ENCODE results near the gene PRR27.

PRR27 gene

GRCh38 chr4:70153937-70154336 lies at the start of gene PRR27:
Gene PRR27, plus strand, starts transcription at chr4:70154237. Its CDS starts 139 bp downstream, at chr4:70154376.
- no peak for DNase-seq

- no peak for DNase-seq
Observed at GRCh38 chr4:70110917-70111316, 43.1 kb upstream of the PRR27 start.

GRCh38 chr4:70113656-70114055 lies 40.4 kb upstream of the PRR27 start:
- no peak for DNase-seq

- DNase-seq: no peak
Observed at GRCh38 chr4:70114096-70114495, 39.9 kb upstream of the PRR27 start.

- no peak for DNase-seq
Observed at GRCh38 chr4:70120323-70120722, 33.7 kb upstream of the PRR27 start.

GRCh38 chr4:70133473-70133872 lies 20.6 kb upstream of the PRR27 start:
- no peak for DNase-seq

- DNase-seq: no peak
Observed at GRCh38 chr4:70138751-70139150, 15.3 kb upstream of the PRR27 start.

GRCh38 chr4:70151271-70151670 lies 2.8 kb upstream of the PRR27 start:
- DNase-seq: no peak

- no peak for DNase-seq
Observed at GRCh38 chr4:70152088-70152487, 1.9 kb upstream of the PRR27 start.

GRCh38 chr4:70158576-70158975 lies 4.5 kb downstream of the PRR27 start:
- DNase-seq: no peak

GRCh38 chr4:70177090-70177489 lies 23.1 kb downstream of the PRR27 start:
- no peak for DNase-seq

GRCh38 chr4:70178075-70178660 lies 24.1 kb downstream of the PRR27 start:
- no peak for DNase-seq

GRCh38 chr4:70179811-70180210 lies 25.8 kb downstream of the PRR27 start:
- no peak for DNase-seq

GRCh38 chr4:70181864-70182263 lies 27.8 kb downstream of the PRR27 start:
- DNase-seq: no peak

GRCh38 chr4:70182517-70183167 lies 28.6 kb downstream of the PRR27 start:
- DNase-seq: no peak

- DNase-seq: peak in 1 of 2 donors; percentile 20
Observed at GRCh38 chr4:70183168-70183939, 29.3 kb downstream of the PRR27 start.

GRCh38 chr4:70183940-70184246 lies 29.9 kb downstream of the PRR27 start:
- DNase-seq: no peak

GRCh38 chr4:70187216-70187615 lies 33.2 kb downstream of the PRR27 start:
- DNase-seq: no peak

GRCh38 chr4:70190579-70190978 lies 36.5 kb downstream of the PRR27 start:
- DNase-seq: no peak

GRCh38 chr4:70191647-70192046 lies 37.6 kb downstream of the PRR27 start:
- DNase-seq: no peak

GRCh38 chr4:70192895-70193294 lies 38.9 kb downstream of the PRR27 start:
- DNase-seq: no peak

GRCh38 chr4:70195425-70195824 lies 41.4 kb downstream of the PRR27 start, which contains the start of gene ODAM:
Gene ODAM, plus strand, starts transcription at chr4:70195725. Its CDS starts 819 bp downstream, at chr4:70196544.
- DNase-seq: no peak

- no peak for DNase-seq
Observed at GRCh38 chr4:70196857-70197256, 42.8 kb downstream of the PRR27 start.

GRCh38 chr4:70197842-70198241 lies 43.8 kb downstream of the PRR27 start:
- no peak for DNase-seq

Data from bone marrow (tissue), 2 donors.